K562 (cell line): ENCODE measurements around the gene FAM131C. TPM values are rescaled to one million over a fixed set of nuclear protein-coding genes. Genes with fewer than 3 reads are reported as not detected.

Experiments
- ADNP ChIP-seq: fragments of 200-800 bp; sonication (Bioruptor generic); IDR thresholded peaks from 2 replicates; pipeline ENCODE4 v1.6.1; 2016; ENCODE audit warnings: missing genetic modification characterization, missing compliant biosample characterization
- CTCF ChIP-seq, 3 experiments: IDR thresholded peaks in 2 of 3; conservative IDR thresholded peaks in 1 of 3; 2 replicates each; pipeline ENCODE4 v1.5.1; 2011 to 2012; ENCODE audit warnings: low read length in 3 of 3, mild to moderate bottlenecking in 3 of 3, control low read depth in 2 of 3, improper control_type of control experiment in 1 of 3, inconsistent platforms in 1 of 3, low read depth in 1 of 3, mixed read lengths in 1 of 3, moderate library complexity in 1 of 3; ENCODE audit not compliant: insufficient read depth in 2 of 3
- GATAD2B ChIP-seq: fragments of 450-650 bp; IDR thresholded peaks from 2 replicates; pipeline ENCODE4 v1.6.1; 2017; ENCODE audit warnings: mild to moderate bottlenecking, borderline replicate concordance
- GTF2A2 ChIP-seq: IDR thresholded peaks from 2 replicates; pipeline ENCODE4 v1.6.1; 2016; ENCODE audit warnings: mild to moderate bottlenecking, missing genetic modification characterization, missing compliant biosample characterization
- HDGF ChIP-seq: fragments of 450-650 bp; IDR thresholded peaks from 2 replicates; pipeline ENCODE4 v1.6.1; 2016
- ILK ChIP-seq: fragments of 450-650 bp; IDR thresholded peaks from 2 replicates; pipeline ENCODE4 v1.6.1; 2016; ENCODE audit warnings: missing genetic modification characterization, low read depth, mild to moderate bottlenecking, missing compliant biosample characterization, moderate library complexity, borderline replicate concordance
- MTF1 ChIP-seq: fragments of 250-450 bp; sonication (Bioruptor Pico); IDR thresholded peaks from 2 replicates; pipeline ENCODE4 v1.9.0; 2021; ENCODE audit warnings: moderate library complexity, mild to moderate bottlenecking, inconsistent platforms, borderline replicate concordance
- NCOA6 ChIP-seq: fragments of 450-650 bp; IDR thresholded peaks from 2 replicates; pipeline ENCODE4 v1.6.1; 2017; ENCODE audit warnings: mild to moderate bottlenecking
- NRF1 ChIP-seq, 2 experiments: fragments of 450-650 bp; IDR thresholded peaks in 1 of 2; conservative IDR thresholded peaks in 1 of 2; 2 replicates each; pipeline ENCODE4 v1.6.1; 2014; ENCODE audit warnings: mild to moderate bottlenecking in 2 of 2
- PHF8 ChIP-seq: fragments of 200-600 bp; sonication (generic); IDR thresholded peaks from 2 replicates; pipeline ENCODE4 v1.6.1; 2012; ENCODE audit warnings: mixed run types, mild to moderate bottlenecking, inconsistent platforms, low read length, moderate library complexity, borderline replicate concordance
- PHTF2 ChIP-seq: fragments of 250-450 bp; sonication (Bioruptor Pico); IDR thresholded peaks from 2 replicates; pipeline ENCODE4 v1.5.0; 2021; ENCODE audit warnings: mild to moderate bottlenecking
- SRF ChIP-seq, 2 experiments: fragments of 250-450, 450-650 bp in 1 of 2; sonication (Bioruptor Pico) in 1 of 2; sonication (generic) in 1 of 2; formaldehyde crosslinking; IDR thresholded peaks; 2 replicates each; pipeline versions ENCODE4 v1.5.0 to v1.5.1; 2020 to 2022; ENCODE audit warnings: mild to moderate bottlenecking in 1 of 2, missing genetic modification reagents in 1 of 2
- TSHZ1 ChIP-seq: fragments of 250-450 bp; sonication (Bioruptor Pico); IDR thresholded peaks from 2 replicates; pipeline ENCODE4 v1.4.0; 2020; ENCODE audit warnings: mild to moderate bottlenecking, moderate library complexity
- U2AF2 ChIP-seq: fragments of 200-400 bp; formaldehyde crosslinking; optimal IDR thresholded peaks from 2 replicates; pipeline ENCODE3; 2017; ENCODE audit warnings: low read depth, mild to moderate bottlenecking, low read length
- ZBTB5 ChIP-seq: fragments of 450-650 bp; IDR thresholded peaks from 2 replicates; pipeline ENCODE4 v1.6.1; 2017; ENCODE audit warnings: antibody characterized with exemption
- ZC3H11A ChIP-seq: IDR thresholded peaks from 2 replicates; pipeline ENCODE4 v1.6.1; 2012; ENCODE audit warnings: low read depth, low read length, improper control_type of control experiment
- ZNF253 ChIP-seq: fragments of 250-450 bp; sonication (Bioruptor Pico); conservative IDR thresholded peaks from 2 replicates; pipeline ENCODE4 v1.6.1; 2021; ENCODE audit warnings: mild to moderate bottlenecking
- ZNF280B ChIP-seq: fragments of 250-450 bp; sonication (Bioruptor Pico); IDR thresholded peaks from 2 replicates; pipeline ENCODE4 v1.5.1; 2021; ENCODE audit warnings: mild to moderate bottlenecking
- ZNF41 ChIP-seq: fragments of 250-450 bp; sonication (Bioruptor Pico); conservative IDR thresholded peaks from 2 replicates; pipeline ENCODE4 v1.4.0; 2020; ENCODE audit warnings: mild to moderate bottlenecking
- ZNF764 ChIP-seq: fragments of 250-450 bp; sonication (Bioruptor Pico); IDR thresholded peaks from 2 replicates; pipeline ENCODE4 v1.4.0; 2020; ENCODE audit warnings: low read depth, mild to moderate bottlenecking, moderate library complexity
- polyA plus RNA-seq, 8 experiments: library from polyadenylated mRNA; depleted of rRNA in 4 of 8; stranded (reverse) in 5 of 8; unstranded in 3 of 8; fragments of >200 nt; fragmentation: Nextera tagmentation in 2 of 8; fragmentation: Illumina TruSeq in 1 of 8; extraction: Ambion mirVana in 2 of 8; extraction: Trizol in 1 of 8; gene quantifications; 2 replicates each; pipeline versions ENCODE4 v1.2.1 to v1.2.3, GENCODE V29; 2011 to 2014; ENCODE audit warnings: inconsistent platforms in 1 of 8, missing spikeins in 1 of 8
- total RNA-seq, 7 experiments: library from RNA; depleted of rRNA in 6 of 7; stranded (reverse); fragments of >200 nt in 6 of 7; fragmentation: Illumina TruSeq in 2 of 7; extraction: Trizol in 2 of 7; gene quantifications; 2 replicates each; pipeline versions ENCODE4 v1.2.1 to v1.2.3, GENCODE V29; 2011 to 2021; ENCODE audit warnings: low replicate concordance in 1 of 7

The FAM131C gene
- total and polyA plus RNA-seq, 9 of the 15 experiments (the other 6 are each of a cell fraction or from before 2014, with no cell fraction given), result 0.10 to 0.29 (median 0.16) TPM; not detected in 6

- TF ChIP-seq MTF1 (no peak), NRF1 (conservative IDR thresholded peaks at IDR 0.05 in 1 of 2, IDR thresholded peaks at IDR 0.05 in 1 of 2) (peak; percentile 29 to 49; a peak in 3 of 4 replicates), ADNP (tag) (no peak), ILK (tag) (no peak), ZC3H11A (no peak), ZBTB5 (no peak), GATAD2B (no peak), U2AF2 (no peak), CTCF (IDR thresholded peaks at IDR 0.05 in 2 of 3, conservative IDR thresholded peaks at IDR 0.05 in 1 of 3; ENCODE audit: insufficient read depth in 2 of 3, low read depth in 1 of 3, low read length in 3 of 3) (peak; percentile 98 to 99 (median 99)), ZNF253 (CRISPR knock-in tag) (no peak), SRF (CRISPR knock-in tag; IDR thresholded peaks at IDR 0.05) (peak in 1 of 2 experiments; percentile 81; a peak in 1 of 4 replicates), ZNF41 (CRISPR knock-in tag) (no peak), GTF2A2 (tag) (no peak), HDGF (peak; percentile 82; the same call in 1 of the 2 replicates), ZNF280B (CRISPR knock-in tag) (no peak), PHF8 (no peak), NCOA6 (no peak), ZNF764 (CRISPR knock-in tag) (no peak), TSHZ1 (no peak), PHTF2 (CRISPR knock-in tag) (no peak)
Observed at GRCh38 chr1:16032388-16033102, 40.9 kb downstream of the FAM131C start (continued).
